Right cardiac atrium (tissue), 5 donors: ENCODE measurements around the gene DHH. TPM values are rescaled to one million over a fixed set of nuclear protein-coding genes. Genes with fewer than 3 reads are reported as not detected.
A peak's percentile ranks its signal among the peaks of the same experiment; 100 is the strongest.
"Not testable (repeated sequence)": the region's sequence is repeated elsewhere in the genome, so short reads cannot be mapped to it uniquely, and the experiment has no call there.

Experiments
- ATAC-seq, 2 donors: fragments of 200-7000 bp; cut with Tn5 transposase; one replicate each; pipeline versions ENCODE4 v1.8.0 to v1.9.1; 2020; ENCODE audit warnings: moderate library complexity in 2 of 2, mild to moderate bottlenecking in 1 of 2
- DNase-seq, 3 donors: peaks; one replicate each; pipeline ENCODE4 v3.0.0-alpha.2; 2020
- H3K27ac ChIP-seq: one replicate; pipeline ENCODE4 v1.5.1; 2013; ENCODE audit warnings: mild to moderate bottlenecking, low read length, control low read depth, moderate library complexity
- H3K27me3 ChIP-seq: one replicate; pipeline ENCODE4 v1.6.1; 2013; ENCODE audit not compliant: control insufficient read depth, insufficient read depth
- H3K4me1 ChIP-seq: one replicate; pipeline ENCODE4 v1.6.1; 2013; ENCODE audit warnings: low read length; ENCODE audit not compliant: control insufficient read depth, insufficient read depth
- H3K4me3 ChIP-seq: one replicate; pipeline ENCODE4 v1.5.1; 2013; ENCODE audit warnings: low read length, control low read depth
- H3K9me3 ChIP-seq: one replicate; pipeline ENCODE4 v1.6.1; 2013; ENCODE audit warnings: low read length; ENCODE audit not compliant: control insufficient read depth
- WGBS: extraction: QIAGEN DNeasy Blood & Tissue Kit; methylation state at CpG from one replicate; pipeline ENCODE4 v1.1.7; 2013; 5-methylcytosine and 5-hydroxymethylcytosine counted together
- intact Hi-C, 4 donors: fragments of 100-400 bp; cut with DNase I; formaldehyde crosslinking; loops; one replicate each; pipeline versions ENCODE4 v1.11.0 to v1.14.0; 2022 to 2023
- long read RNA-seq, 4 donors: library from polyadenylated mRNA; unstranded; transcript quantifications; one replicate each; pipeline ENCODE4 v2.0.0, GENCODE V29; 2020 to 2021
- polyA plus RNA-seq: library from polyadenylated mRNA; stranded (reverse); fragments of 200-250 nt; gene quantifications from one replicate; pipeline ENCODE4 v1.2.3, GENCODE V29; 2013
- total RNA-seq, 4 donors: library from RNA; stranded (reverse); fragmentation: NEBNext Ultra II Directional; extraction: Animal tissue kit (Norgen Biotek cat#: 25700); gene quantifications; one replicate each; pipeline ENCODE4 v1.2.1, GENCODE V29; 2021
- donor health status: healthy with polysubstance abuse.
- donor health status: DM: no; HTN: yes; CAD: no.
- donor health status: DM: no; HTN: no; CAD: no.
- donor health status: DM: no; HTN: yes; CAD: no; lungs with severe emphysema.
- donor health status: DM: yes; HTN: yes; CAD: no.

DHH gene
- total RNA-seq (1 to 10 TPM in 1 of 4 donors, under 1 TPM in 3; 0.35 to 1.7 (median 0.68) TPM), polyA plus RNA-seq (0.54 TPM)
- long read RNA-seq, donor 1, result 0 reads
- long read RNA-seq, donor 2, result 0 reads
- long read RNA-seq, donor 3, full-length matches to known transcripts, result 1 of 1 reads
- long read RNA-seq, donor 3, partial matches to known transcripts, result 0 of 1 reads
- long read RNA-seq, donor 3, other reads (novel, unspliced or antisense), result 0 of 1 reads
- long read RNA-seq, donor 4, result 0 reads

GRCh38 chr12:49094160-49094974, at the start of gene DHH:
DHH (minus strand) TSS chr12:49094801; CDS start chr12:49094512, 289 bp downstream.
- Histone ChIP-seq H3K4me1 (peaks cover 9% of the 10 kb centered on the region), H3K4me3 (peak within 1 kb of the TSS; percentile 26), H3K9me3 (no peaks in the 10 kb centered on the region), H3K27ac (no peak within 1 kb of the TSS), H3K27me3 (no peaks in the 10 kb centered on the region)
- peak; percentile 58 to 61 for ATAC-seq
- WGBS, result 2% methylated on average over 49 of the region's 49 CpGs
- DNase-seq, result peak; percentile 63 to 85 (median 83)
- intact Hi-C loops, result no loop called here

GRCh38 chr12:49144384-49144783, 49.8 kb upstream of the DHH start:
- Histone ChIP-seq H3K4me1 (no peaks in the 10 kb centered on the region), H3K9me3 (no peaks in the 10 kb centered on the region), H3K27me3 (no peaks in the 10 kb centered on the region), H3K4me3 (no peak overlapping the region), H3K27ac (no peak overlapping the region)
- WGBS, result 63% methylated on average over 2 of the region's 2 CpGs
- ATAC-seq (no peak), DNase-seq (no peak)
- intact Hi-C loops, result no loop called here

- Histone ChIP-seq H3K9me3 (no peaks in the 10 kb centered on the region), H3K27me3 (no peaks in the 10 kb centered on the region), H3K4me3 (no peak overlapping the region), H3K4me1 (no peaks in the 10 kb centered on the region), H3K27ac (no peak overlapping the region)
- intact Hi-C loops, result loop anchor here in 2 of 4 donors (5.0 to 10.0 kb wide), 2 partner anchors 46 to 48 kb away; partner anchors contain the start of gene TUBA1A (in 2 of the 2)
- WGBS, result 93% methylated on average over 2 of the region's 2 CpGs
- DNase-seq (no peak), ATAC-seq (no peak)
These were observed 44.4 kb upstream of the DHH start for GRCh38 chr12:49138999-49139398.

- ATAC-seq, result no peak
- Histone ChIP-seq H3K9me3 (no peaks in the 10 kb centered on the region), H3K27me3 (no peaks in the 10 kb centered on the region), H3K4me3 (no peak overlapping the region), H3K4me1 (no peaks in the 10 kb centered on the region), H3K27ac (no peak overlapping the region)
- intact Hi-C loops, result loop anchor here in 2 of 4 donors (5.0 to 10.0 kb wide), 2 partner anchors 46 to 49 kb away; partner anchors contain the start of gene TUBA1A (in 2 of the 2)
- no peak for DNase-seq
- 56% methylated on average over 2 of the region's 2 CpGs for WGBS
These were observed 44.0 kb upstream of the DHH start for GRCh38 chr12:49138587-49138986.

- Histone ChIP-seq H3K27ac (no peak overlapping the region), H3K27me3 (no peaks in the 10 kb centered on the region), H3K9me3 (no peaks in the 10 kb centered on the region), H3K4me1 (no peaks in the 10 kb centered on the region), H3K4me3 (no peak overlapping the region)
- 95% methylated on average over 1 of the region's 1 CpG for WGBS
- intact Hi-C loops, result loop anchor here in 2 of 4 donors (5.0 to 10.0 kb wide), 2 partner anchors 47 to 50 kb away; partner anchors contain the start of gene TUBA1A (in 2 of the 2)
- DNase-seq (no peak), ATAC-seq (no peak)
These were observed 42.9 kb upstream of the DHH start for GRCh38 chr12:49137476-49137875.

GRCh38 chr12:49136997-49137396, 42.4 kb upstream of the DHH start:
- not testable (repeated sequence) for H3K9me3 ChIP-seq, DNase-seq, ATAC-seq, H3K4me3 ChIP-seq, H3K27me3 ChIP-seq, H3K4me1 ChIP-seq, H3K27ac ChIP-seq
- 93% methylated on average over 3 of the region's 3 CpGs for WGBS
- intact Hi-C loops, result loop anchor here in 2 of 4 donors (5.0 to 10.0 kb wide), 2 partner anchors 48 to 50 kb away; partner anchors contain the start of gene TUBA1A (in 2 of the 2)

GRCh38 chr12:49133590-49133989, 39.0 kb upstream of the DHH start:
- Histone ChIP-seq H3K4me3 (no peak overlapping the region), H3K27me3 (no peaks in the 10 kb centered on the region), H3K9me3 (no peaks in the 10 kb centered on the region), H3K4me1 (peaks cover 5% of the 10 kb centered on the region), H3K27ac (no peak overlapping the region)
- intact Hi-C loops, result loop anchor here in 2 of 4 donors (5.0 to 10.0 kb wide), 2 partner anchors 51 to 54 kb away; partner anchors contain the start of gene TUBA1A (in 2 of the 2)
- DNase-seq (no peak), ATAC-seq (no peak)
- WGBS, result 90% methylated on average over 10 of the region's 10 CpGs

- no peak for ATAC-seq
- Histone ChIP-seq H3K27ac (no peak overlapping the region), H3K27me3 (no peaks in the 10 kb centered on the region), H3K4me1 (peaks cover 5% of the 10 kb centered on the region), H3K9me3 (no peaks in the 10 kb centered on the region), H3K4me3 (peak overlapping the region; percentile 31)
- intact Hi-C loops, result loop anchor here in 2 of 4 donors (5.0 to 10.0 kb wide), 2 partner anchors 52 to 54 kb away; partner anchors contain the start of gene TUBA1A (in 2 of the 2)
- DNase-seq, result no peak
- WGBS, result 63% methylated on average over 5 of the region's 5 CpGs
These were observed 38.4 kb upstream of the DHH start for GRCh38 chr12:49133014-49133413.

- DNase-seq (no peak), ATAC-seq (no peak)
- H3K27ac ChIP-seq, result peak overlapping the region; percentile 89
- H3K9me3 ChIP-seq, result no peaks in the 10 kb centered on the region
- H3K27me3 ChIP-seq, result no peaks in the 10 kb centered on the region
- peak overlapping the region; percentile 81 for H3K4me3 ChIP-seq
- peaks cover 5% of the 10 kb centered on the region for H3K4me1 ChIP-seq
- intact Hi-C loops, result loop anchor here in 2 of 4 donors (2.0 to 10.0 kb wide), 3 partner anchors 53 to 103 kb away; partner anchors contain the start of gene TUBA1A (in 2 of the 2)
- 24% methylated on average over 9 of the region's 9 CpGs for WGBS
These were observed 37.4 kb upstream of the DHH start for GRCh38 chr12:49131894-49132461.

GRCh38 chr12:49131051-49131893, 36.7 kb upstream of the DHH start, which contains the start of gene TUBA1B:
TUBA1B (minus strand) TSS chr12:49131395; CDS start chr12:49131300, 95 bp downstream.
- no peaks in the 10 kb centered on the region for H3K27me3 ChIP-seq
- ATAC-seq (peak; percentile 94 to 95), DNase-seq (peak; percentile 94 to 98 (median 95))
- peak within 1 kb of the TSS; percentile 99 for H3K27ac ChIP-seq
- no peaks in the 10 kb centered on the region for H3K9me3 ChIP-seq
- WGBS, result under 1% methylated on average over 79 of the region's 79 CpGs
- peaks cover 5% of the 10 kb centered on the region for H3K4me1 ChIP-seq
- intact Hi-C loops, result loop anchor here in 2 of 4 donors (2.0 to 10.0 kb wide), 3 partner anchors 54 to 104 kb away; partner anchors contain the start of gene TUBA1A (in 2 of the 2)
- peak within 1 kb of the TSS; percentile 81 for H3K4me3 ChIP-seq
